Stomach (tissue), 4 donors: Measurements from ENCODE around the gene DDHD1.

ENCODE experiments used
- EP300 ChIP-seq: sonication (generic); formaldehyde crosslinking; IDR thresholded peaks from one replicate; pipeline ENCODE4 v1.6.1; 2017; ENCODE audit warnings: antibody characterized with exemption
- TF ChIP-seq, protein P1 (sequence below), 7 experiments: fragments of 450-650 bp in 4 of 7; fragments of 200-600 bp in 3 of 7; sonication (generic) in 3 of 7; IDR thresholded peaks; one replicate each; pipeline ENCODE4 v1.5.1; 2016 to 2019; ENCODE audit warnings: antibody characterized with exemption in 7 of 7, control low read depth in 2 of 7, mild to moderate bottlenecking in 1 of 7

DNA sequence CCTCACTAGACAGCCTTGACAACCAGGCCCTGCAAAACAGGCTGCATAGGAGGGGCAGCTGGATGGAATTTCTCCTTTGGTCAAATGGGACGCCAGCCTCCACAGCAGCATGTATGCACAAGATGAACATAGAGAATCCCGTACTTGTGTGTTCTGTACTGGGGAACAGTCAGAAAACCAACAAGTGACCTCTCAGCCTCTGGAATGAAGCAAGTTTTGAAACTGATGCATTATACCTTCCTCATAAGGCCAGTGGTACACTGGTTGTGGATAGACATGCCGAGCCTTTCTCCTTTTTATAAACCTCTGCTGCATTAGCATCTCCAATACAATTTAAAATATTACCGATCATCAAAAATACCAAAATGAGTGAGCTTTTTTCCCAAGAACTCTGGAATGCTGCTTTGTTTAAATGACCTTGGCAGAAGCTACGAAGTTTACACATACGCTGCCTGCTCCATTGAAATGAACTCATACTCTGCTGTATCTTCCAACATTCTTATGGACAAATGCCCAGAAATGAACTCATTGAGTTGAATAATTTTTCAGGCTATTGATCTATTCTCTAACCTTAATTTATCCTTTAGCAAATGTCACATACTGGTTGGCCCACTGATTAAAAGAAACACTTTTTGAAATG lies 154.6 kb downstream of the DDHD1 start:
- TF ChIP-seq, protein P1, sequence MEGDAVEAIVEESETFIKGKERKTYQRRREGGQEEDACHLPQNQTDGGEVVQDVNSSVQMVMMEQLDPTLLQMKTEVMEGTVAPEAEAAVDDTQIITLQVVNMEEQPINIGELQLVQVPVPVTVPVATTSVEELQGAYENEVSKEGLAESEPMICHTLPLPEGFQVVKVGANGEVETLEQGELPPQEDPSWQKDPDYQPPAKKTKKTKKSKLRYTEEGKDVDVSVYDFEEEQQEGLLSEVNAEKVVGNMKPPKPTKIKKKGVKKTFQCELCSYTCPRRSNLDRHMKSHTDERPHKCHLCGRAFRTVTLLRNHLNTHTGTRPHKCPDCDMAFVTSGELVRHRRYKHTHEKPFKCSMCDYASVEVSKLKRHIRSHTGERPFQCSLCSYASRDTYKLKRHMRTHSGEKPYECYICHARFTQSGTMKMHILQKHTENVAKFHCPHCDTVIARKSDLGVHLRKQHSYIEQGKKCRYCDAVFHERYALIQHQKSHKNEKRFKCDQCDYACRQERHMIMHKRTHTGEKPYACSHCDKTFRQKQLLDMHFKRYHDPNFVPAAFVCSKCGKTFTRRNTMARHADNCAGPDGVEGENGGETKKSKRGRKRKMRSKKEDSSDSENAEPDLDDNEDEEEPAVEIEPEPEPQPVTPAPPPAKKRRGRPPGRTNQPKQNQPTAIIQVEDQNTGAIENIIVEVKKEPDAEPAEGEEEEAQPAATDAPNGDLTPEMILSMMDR (IDR thresholded peaks at IDR 0.05): no peak
- no peak for TF ChIP-seq EP300
